BLaER1 treated with 17β-estradiol and CSF1 and Interleukin-3, amounts not matched to agents 10 nM and 100 nM (cell line): Measurements from ENCODE around the gene ZMYND8.
"Not testable (repeated sequence)": the region's sequence is repeated elsewhere in the genome, so short reads cannot be mapped to it uniquely, and the experiment has no call there.

Experiments
- H3K27ac ChIP-seq, 11 experiments: shearing (Covaris generic); formaldehyde crosslinking; 2 replicates each; pipeline ENCODE4 v1.8.1; 2022
- H3K27me3 ChIP-seq, 11 experiments: shearing (Covaris generic); formaldehyde crosslinking; 2 replicates each; pipeline ENCODE4 v1.8.1; 2022
- H3K36me3 ChIP-seq, 11 experiments: shearing (Covaris generic); formaldehyde crosslinking; 2 replicates each; pipeline ENCODE4 v1.8.1; 2022
- H3K4me1 ChIP-seq, 10 experiments: shearing (Covaris generic); formaldehyde crosslinking; 2 replicates each; pipeline ENCODE4 v1.8.1; 2022
- H3K4me2 ChIP-seq, 11 experiments: shearing (Covaris generic); formaldehyde crosslinking; 2 replicates each; pipeline ENCODE4 v1.8.1; 2022
- H3K4me3 ChIP-seq, 10 experiments: shearing (Covaris generic); formaldehyde crosslinking; 2 replicates each; pipeline ENCODE4 v1.8.1; 2022
- H3K9ac ChIP-seq, 11 experiments: shearing (Covaris generic); formaldehyde crosslinking; 2 replicates each; pipeline ENCODE4 v1.8.1; 2022
- H3K9me3 ChIP-seq, 11 experiments: shearing (Covaris generic); formaldehyde crosslinking; replicated peaks in 1 of 11; 2 replicates each; pipeline ENCODE4 v1.8.1; 2022
- H4K20me1 ChIP-seq, 11 experiments: shearing (Covaris generic); formaldehyde crosslinking; 2 replicates each; pipeline ENCODE4 v1.8.1; 2022
- Cebpa-rat ChIP-seq, 11 experiments: shearing (Covaris generic); IDR thresholded peaks; 2 replicates each; pipeline ENCODE4 v1.8.1; 2022

Gene ZMYND8

GRCh38 chr20:47205577-47206123 lies 150.8 kb downstream of the ZMYND8 start:
- peak overlapping the region in 9 of 11 experiments; percentile 28 to 88 (median 84); a peak in 17 of 22 replicates for H3K27ac ChIP-seq
- no peak for TF ChIP-seq Cebpa-rat (IDR thresholded peaks at IDR 0.05)
- H3K4me2 ChIP-seq: peak overlapping the region in 9 of 11 experiments; percentile 41 to 88 (median 80); a peak in 18 of 22 replicates

DNA sequence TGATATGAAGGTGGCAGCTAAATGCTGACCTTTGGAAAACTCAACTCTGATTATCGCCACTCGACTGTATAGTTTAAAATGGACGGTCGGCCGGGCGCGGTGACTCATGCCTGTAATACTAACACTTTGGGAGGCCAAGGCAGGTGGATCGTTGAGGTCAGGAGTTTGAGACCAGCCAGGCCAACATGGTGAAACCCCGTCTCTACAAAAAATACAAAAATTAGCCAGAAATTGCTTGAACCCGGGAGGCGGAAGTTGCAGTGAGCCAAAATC lies 151.7 kb downstream of the ZMYND8 start:
- H3K9ac ChIP-seq: 0 out of 22 replicates have a peak overlapping the region, but pooled peaks of 1 of the 11 experiments have one; percentile 67
- not testable (repeated sequence) for H3K4me3 ChIP-seq, H3K27me3 ChIP-seq
- H4K20me1 ChIP-seq: peaks cover 0 to 40% (median 5%) of the 10 kb centered on the region in 11 experiments; a peak in 9 of 22 replicates
- H3K9me3 ChIP-seq: peaks cover 0 to 26% (median 9%) of the 10 kb centered on the region in 11 experiments; a peak in 10 of 22 replicates
- peaks cover 21 to 85% (median 76%) of the 10 kb centered on the region in 10 experiments for H3K4me1 ChIP-seq
- H3K27ac ChIP-seq: peak overlapping the region in 6 of 11 experiments; percentile 82 to 88 (median 86); a peak in 11 of 22 replicates
- peak overlapping the region in 5 of 11 experiments; percentile 66 to 85 (median 82); a peak in 5 of 22 replicates for H3K4me2 ChIP-seq
- H3K36me3 ChIP-seq: peaks cover 18 to 23% (median 21%) of the 10 kb centered on the region in 11 experiments

More at GRCh38 chr20:47205577-47206123, 150.8 kb downstream of the ZMYND8 start:
- H3K36me3 ChIP-seq: peaks cover 27 to 31% (median 30%) of the 10 kb centered on the region in 11 experiments
- peaks cover 21 to 82% (median 76%) of the 10 kb centered on the region in 10 experiments for H3K4me1 ChIP-seq
- no peak overlapping the region for H3K4me3 ChIP-seq
- peak overlapping the region in 8 of 11 experiments; percentile 59 to 78 (median 69); a peak in 12 of 22 replicates for H3K9ac ChIP-seq
- no peaks in the 10 kb centered on the region for H3K27me3 ChIP-seq
- H3K9me3 ChIP-seq: peaks cover 0 to 26% (median 9%) of the 10 kb centered on the region in 11 experiments; a peak in 10 of 22 replicates
- H4K20me1 ChIP-seq: peaks cover 0 to 49% (median 5%) of the 10 kb centered on the region in 11 experiments; a peak in 9 of 22 replicates

DNA sequence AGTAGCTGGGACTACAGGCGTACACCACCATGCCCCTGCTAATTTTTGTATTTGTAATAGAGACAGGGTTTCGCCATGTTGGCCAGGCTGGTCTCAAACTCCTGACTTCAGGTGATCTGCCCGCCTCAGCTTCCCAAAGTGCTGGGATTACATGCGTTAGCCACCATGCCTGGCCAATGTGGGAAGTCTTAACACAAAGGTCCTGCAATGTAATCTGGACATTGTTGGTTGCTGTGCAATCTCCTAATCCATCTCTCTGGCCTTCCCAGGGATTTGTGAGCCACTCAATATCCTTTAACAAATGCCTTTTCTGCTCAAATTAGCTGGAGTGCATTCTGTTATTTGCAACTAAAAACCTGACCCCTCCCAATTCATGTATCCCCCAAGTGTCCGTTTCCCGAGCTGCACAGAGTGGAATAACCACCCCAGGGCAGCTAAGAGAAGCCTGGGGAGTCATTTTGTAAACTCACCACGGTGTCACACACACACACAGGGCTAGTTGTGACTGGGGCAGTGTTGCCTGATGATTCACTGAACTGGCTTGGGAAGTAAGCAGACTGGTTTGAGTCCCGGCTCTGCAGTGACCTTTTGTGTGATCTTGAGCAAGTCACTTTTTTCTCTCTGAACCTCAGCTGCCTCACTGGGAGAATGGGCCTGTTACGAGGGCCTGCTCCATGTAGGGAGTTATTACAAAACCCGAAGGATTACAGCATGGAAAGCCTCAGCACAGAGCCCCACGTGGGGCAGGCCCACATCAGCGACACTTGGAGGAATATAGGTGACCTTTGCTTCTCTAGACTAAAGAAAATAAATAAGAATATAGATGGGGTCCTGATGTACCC lies 152.3 kb downstream of the ZMYND8 start:
- Histone ChIP-seq H3K4me3 (no peak overlapping the region), H3K4me2 (peak overlapping the region in 2 of 11 experiments; percentile 78 to 85; a peak in 4 of 22 replicates), H3K4me1 (peaks cover 21 to 85% (median 76%) of the 10 kb centered on the region in 10 experiments), H3K27me3 (no peaks in the 10 kb centered on the region), H3K27ac (peak overlapping the region in 6 of 11 experiments; percentile 82 to 88 (median 86); a peak in 8 of 22 replicates), H4K20me1 (peaks cover 0 to 35% (median 5%) of the 10 kb centered on the region in 11 experiments; a peak in 9 of 22 replicates), H3K36me3 (peaks cover 13 to 17% (median 15%) of the 10 kb centered on the region in 11 experiments), H3K9ac (no peak overlapping the region), H3K9me3 (peaks cover 0 to 26% (median 9%) of the 10 kb centered on the region in 11 experiments; a peak in 10 of 22 replicates)
- TF ChIP-seq Cebpa-rat (IDR thresholded peaks at IDR 0.05): no peak

- peaks cover under 1 to 5% (median 3%) of the 10 kb centered on the region in 11 experiments; a peak in 16 of 22 replicates for H3K36me3 ChIP-seq
- peaks cover 0 to 26% (median 9%) of the 10 kb centered on the region in 11 experiments; a peak in 10 of 22 replicates for H3K9me3 ChIP-seq
- peaks cover 21 to 79% (median 66%) of the 10 kb centered on the region in 10 experiments for H3K4me1 ChIP-seq
- peak overlapping the region in 5 of 11 experiments; percentile 14 to 48 (median 29); a peak in 5 of 22 replicates for H3K9ac ChIP-seq
- no peak overlapping the region for H3K4me3 ChIP-seq
- peak overlapping the region in 7 of 11 experiments; percentile 27 to 88 (median 66); a peak in 14 of 22 replicates for H3K27ac ChIP-seq
- TF ChIP-seq Cebpa-rat (IDR thresholded peaks at IDR 0.05): no peak
- H3K4me2 ChIP-seq: peak overlapping the region in 9 of 11 experiments; percentile 24 to 85 (median 73); a peak in 17 of 22 replicates
- H3K27me3 ChIP-seq: no peaks in the 10 kb centered on the region
- H4K20me1 ChIP-seq: peaks cover 0 to 25% (median 0%) of the 10 kb centered on the region in 11 experiments; a peak in 4 of 22 replicates
These were observed 153.5 kb downstream of the ZMYND8 start for GRCh38 chr20:47202733-47203667.

DNA sequence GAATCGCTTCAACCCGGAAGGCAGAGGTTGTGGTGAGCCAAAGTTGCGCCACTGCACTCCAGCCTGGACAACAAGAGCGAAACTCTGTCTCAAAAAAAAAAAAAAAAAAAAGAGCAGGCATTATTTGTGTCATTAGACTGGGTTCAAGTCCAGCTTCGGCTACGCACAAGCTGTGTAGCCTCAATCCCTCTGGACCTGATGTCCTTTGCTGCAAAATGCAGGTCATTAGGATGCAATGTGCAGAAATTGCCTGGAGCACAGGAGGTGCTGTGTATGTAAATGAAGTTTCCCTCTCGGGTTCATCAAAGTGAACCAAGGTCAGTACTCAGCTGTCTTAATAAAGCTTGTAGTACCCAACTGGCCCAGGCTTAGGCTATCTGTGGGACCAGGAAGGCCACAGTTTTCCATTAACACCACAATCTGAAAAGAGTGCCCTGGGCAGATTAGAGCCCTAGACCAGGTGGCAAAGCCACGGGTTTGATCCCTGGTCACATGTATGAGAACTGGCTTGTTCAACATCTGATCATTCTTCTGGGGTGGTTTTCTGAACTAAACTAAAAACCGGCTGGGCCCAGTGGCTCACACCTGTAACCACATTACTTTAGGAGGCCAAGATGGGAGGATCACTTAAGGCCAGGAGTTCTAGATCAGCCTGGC lies 155.3 kb downstream of the ZMYND8 start:
- Histone ChIP-seq H3K9me3 (peaks cover 0 to 26% (median 9%) of the 10 kb centered on the region in 11 experiments; a peak in 10 of 22 replicates), H3K4me3 (no peak overlapping the region), H3K4me2 (peak overlapping the region in 8 of 11 experiments; percentile 39 to 85 (median 73); a peak in 14 of 22 replicates), H3K9ac (no peak overlapping the region), H3K36me3 (no peaks in the 10 kb centered on the region; a peak in 1 of 22 replicates), H3K27me3 (no peaks in the 10 kb centered on the region), H4K20me1 (peaks cover 0 to 9% (median 0%) of the 10 kb centered on the region in 11 experiments; a peak in 1 of 22 replicates), H3K27ac (peak overlapping the region in 4 of 11 experiments; percentile 66 to 88 (median 68); a peak in 3 of 22 replicates), H3K4me1 (peaks cover 9 to 75% (median 59%) of the 10 kb centered on the region in 10 experiments)
- TF ChIP-seq Cebpa-rat (IDR thresholded peaks at IDR 0.05): no peak

- Histone ChIP-seq H3K9me3 (peaks cover 0 to 18% (median 9%) of the 10 kb centered on the region in 11 experiments; a peak in 10 of 22 replicates), H3K27ac (no peak overlapping the region), H3K27me3 (no peaks in the 10 kb centered on the region), H3K9ac (no peak overlapping the region), H3K4me2 (no peak overlapping the region), H3K4me3 (no peak overlapping the region), H3K36me3 (no peaks in the 10 kb centered on the region; a peak in 1 of 22 replicates), H4K20me1 (no peaks in the 10 kb centered on the region), H3K4me1 (peaks cover 0 to 56% (median 39%) of the 10 kb centered on the region in 10 experiments; a peak in 16 of 20 replicates)
- TF ChIP-seq Cebpa-rat (IDR thresholded peaks at IDR 0.05): no peak
These were observed 157.4 kb downstream of the ZMYND8 start for GRCh38 chr20:47198996-47199552.

DNA sequence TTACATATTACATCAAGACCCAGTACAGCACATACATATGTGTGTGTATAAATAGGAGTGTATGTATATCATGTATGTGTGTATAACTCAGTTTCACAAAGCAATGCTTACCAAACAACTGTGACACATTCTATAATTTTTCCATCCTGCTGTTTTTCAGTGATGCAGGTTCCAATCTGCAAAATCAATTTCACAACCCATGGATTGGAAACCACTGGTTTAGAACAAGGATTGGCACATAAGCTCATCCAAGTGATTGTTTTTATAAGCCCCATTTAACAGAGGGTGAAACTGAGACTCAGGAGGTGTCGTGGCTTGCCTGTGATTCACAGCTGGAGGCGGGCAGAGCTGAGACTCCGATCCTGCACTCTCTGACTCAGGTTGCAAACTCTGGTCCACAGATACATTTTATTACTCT lies 158.2 kb downstream of the ZMYND8 start:
- Histone ChIP-seq H3K4me3 (no peak overlapping the region), H3K27ac (no peak overlapping the region), H3K27me3 (no peaks in the 10 kb centered on the region), H3K9ac (no peak overlapping the region), H4K20me1 (no peaks in the 10 kb centered on the region), H3K36me3 (no peaks in the 10 kb centered on the region), H3K9me3 (peaks cover 0 to 11% (median 3%) of the 10 kb centered on the region in 11 experiments; a peak in 9 of 22 replicates), H3K4me1 (peaks cover 0 to 48% (median 34%) of the 10 kb centered on the region in 10 experiments; a peak in 16 of 20 replicates), H3K4me2 (no peak overlapping the region)
- no peak for TF ChIP-seq Cebpa-rat (IDR thresholded peaks at IDR 0.05)
